GM18873 (cell line): ENCODE measurements around the gene TRAF3.
"Not testable (repeated sequence)": the region's sequence is repeated elsewhere in the genome, so short reads cannot be mapped to it uniquely, and the experiment has no call there.

Experiments
- ATAC-seq: cut with Tn5 transposase; IDR thresholded peaks from one replicate; pipeline ENCODE4 v1.9.1; 2021; ENCODE audit warnings: mild to moderate bottlenecking, moderate library complexity, moderate number of reproducible peaks; ENCODE audit not compliant: unreplicated experiment, low FRiP score

TRAF3 gene

GRCh38 chr14:102854091-102854703, 76.9 kb downstream of the TRAF3 start:
- no peak for ATAC-seq

- no peak for ATAC-seq
Measured at GRCh38 chr14:102856179-102856578, 78.9 kb downstream of the TRAF3 start.

GRCh38 chr14:102857444-102857843, 80.2 kb downstream of the TRAF3 start:
- ATAC-seq: no peak

- no peak for ATAC-seq
Measured at GRCh38 chr14:102859911-102860310, 82.7 kb downstream of the TRAF3 start.

- ATAC-seq: no peak
Measured at GRCh38 chr14:102862154-102862773, 85.0 kb downstream of the TRAF3 start.

GRCh38 chr14:102863381-102863780, 86.1 kb downstream of the TRAF3 start:
- ATAC-seq: no peak

- not testable (repeated sequence) for ATAC-seq
Measured at GRCh38 chr14:102865916-102866315, 88.7 kb downstream of the TRAF3 start.

- ATAC-seq: no peak
Measured at GRCh38 chr14:102866982-102867761, 89.9 kb downstream of the TRAF3 start.

- no peak for ATAC-seq
Measured at GRCh38 chr14:102867826-102868580, 90.8 kb downstream of the TRAF3 start.

- no peak for ATAC-seq
Measured at GRCh38 chr14:102868956-102869547, 91.8 kb downstream of the TRAF3 start.

GRCh38 chr14:102870246-102870645, 93.0 kb downstream of the TRAF3 start:
- no peak for ATAC-seq

GRCh38 chr14:102870994-102871831, 94.0 kb downstream of the TRAF3 start:
- ATAC-seq: no peak

- no peak for ATAC-seq
Measured at GRCh38 chr14:102872020-102872419, 94.8 kb downstream of the TRAF3 start.

GRCh38 chr14:102873131-102873530, 95.9 kb downstream of the TRAF3 start:
- ATAC-seq: no peak

- ATAC-seq: no peak
Measured at GRCh38 chr14:102873546-102874061, 96.4 kb downstream of the TRAF3 start.

GRCh38 chr14:102875652-102876051, 98.4 kb downstream of the TRAF3 start:
- no peak for ATAC-seq

- not testable (repeated sequence) for ATAC-seq
Measured at GRCh38 chr14:102877511-102877910, 100.3 kb downstream of the TRAF3 start.

- ATAC-seq: no peak
Measured at GRCh38 chr14:102878174-102878969, 101.1 kb downstream of the TRAF3 start.
